OCI-LY7 (cell line): ENCODE measurements around the gene PDSS2.

Source experiments
- EZH2phosphoT487 ChIP-seq: fragments of 200-600 bp; sonication (generic); IDR thresholded peaks from 2 replicates; pipeline ENCODE4 v1.6.1; 2018; ENCODE audit warnings: low read depth, borderline replicate concordance, mild to moderate bottlenecking, mixed run types, antibody characterized with exemption, low read length, moderate library complexity, mixed read lengths
- TF ChIP-seq, protein P1 (sequence below): fragments of 200-600 bp; sonication (generic); conservative IDR thresholded peaks from 2 replicates; pipeline ENCODE4 v1.5.1; 2014; ENCODE audit warnings: mild to moderate bottlenecking, antibody characterized with exemption, low read length, moderate library complexity, mixed read lengths

GRCh38 chr6:107123501-107123900 lies 335.9 kb downstream of the PDSS2 start:
- TF ChIP-seq, protein P1, sequence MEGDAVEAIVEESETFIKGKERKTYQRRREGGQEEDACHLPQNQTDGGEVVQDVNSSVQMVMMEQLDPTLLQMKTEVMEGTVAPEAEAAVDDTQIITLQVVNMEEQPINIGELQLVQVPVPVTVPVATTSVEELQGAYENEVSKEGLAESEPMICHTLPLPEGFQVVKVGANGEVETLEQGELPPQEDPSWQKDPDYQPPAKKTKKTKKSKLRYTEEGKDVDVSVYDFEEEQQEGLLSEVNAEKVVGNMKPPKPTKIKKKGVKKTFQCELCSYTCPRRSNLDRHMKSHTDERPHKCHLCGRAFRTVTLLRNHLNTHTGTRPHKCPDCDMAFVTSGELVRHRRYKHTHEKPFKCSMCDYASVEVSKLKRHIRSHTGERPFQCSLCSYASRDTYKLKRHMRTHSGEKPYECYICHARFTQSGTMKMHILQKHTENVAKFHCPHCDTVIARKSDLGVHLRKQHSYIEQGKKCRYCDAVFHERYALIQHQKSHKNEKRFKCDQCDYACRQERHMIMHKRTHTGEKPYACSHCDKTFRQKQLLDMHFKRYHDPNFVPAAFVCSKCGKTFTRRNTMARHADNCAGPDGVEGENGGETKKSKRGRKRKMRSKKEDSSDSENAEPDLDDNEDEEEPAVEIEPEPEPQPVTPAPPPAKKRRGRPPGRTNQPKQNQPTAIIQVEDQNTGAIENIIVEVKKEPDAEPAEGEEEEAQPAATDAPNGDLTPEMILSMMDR = no peak
- no peak for TF ChIP-seq EZH2phosphoT487
